Thyroid gland (tissue), 4 donors: ENCODE data around the gene RNF32. TPM values are rescaled to one million over a fixed set of nuclear protein-coding genes. Genes with fewer than 3 reads are reported as not detected.

Experiments
- DNase-seq, 2 donors: peaks; one replicate each; pipeline ENCODE4 v3.0.0-alpha.2; 2019
- H3K27ac ChIP-seq, 3 donors: fragments of 200-600 bp; sonication (generic); 1 replicate in 2 of 3; 2 replicates in 1 of 3; pipeline ENCODE4 v1.5.1; 2016 to 2019; ENCODE audit warnings: mild to moderate bottlenecking in 1 of 3, moderate library complexity in 1 of 3
- H3K27me3 ChIP-seq: fragments of 200-600 bp; sonication (generic); one replicate; pipeline ENCODE4 v1.5.1; 2019
- H3K36me3 ChIP-seq, 2 donors: fragments of 200-600 bp; sonication (generic); one replicate each; pipeline ENCODE4 v1.5.1; 2016 to 2019
- H3K4me1 ChIP-seq, 2 donors: fragments of 200-600 bp; sonication (generic); one replicate each; pipeline ENCODE4 v1.5.1; 2017 to 2019
- H3K4me3 ChIP-seq, 3 donors: fragments of 200-600 bp; sonication (generic); replicated peaks in 1 of 3; 1 replicate in 2 of 3; 2 replicates in 1 of 3; pipeline ENCODE4 v1.5.1; 2016; ENCODE audit warnings: mild to moderate bottlenecking in 1 of 3
- H3K9me3 ChIP-seq: fragments of 200-600 bp; sonication (generic); one replicate; pipeline ENCODE4 v1.5.1; 2017
- CTCF ChIP-seq, 6 experiments: fragments of 200-600 bp in 3 of 6; fragments of 450-650 bp in 3 of 6; sonication (generic) in 3 of 6; IDR thresholded peaks; one replicate each; pipeline ENCODE4 v1.5.1; 2016 to 2019; ENCODE audit warnings: antibody characterized with exemption in 6 of 6, mild to moderate bottlenecking in 2 of 6, inconsistent platforms in 1 of 6, moderate library complexity in 1 of 6
- POLR2A ChIP-seq, 2 donors: fragments of 450-650 bp; IDR thresholded peaks; one replicate each; pipeline ENCODE4 v1.6.1; 2017; ENCODE audit warnings: antibody characterized with exemption in 2 of 2, mild to moderate bottlenecking in 2 of 2, moderate library complexity in 1 of 2
- WGBS, 2 donors: methylation state at CpG; one replicate each; pipeline ENCODE4 v1.1.5; 2017; 5-methylcytosine and 5-hydroxymethylcytosine counted together
- intact Hi-C: fragments of 100-400 bp; cut with DNase I; formaldehyde crosslinking; loops from one replicate; pipeline ENCODE4 v1.15.1; 2023
- total RNA-seq, 4 donors: library from RNA; depleted of rRNA; stranded (reverse); fragments of >200 nt; gene quantifications; one replicate each; pipeline ENCODE4 v1.2.3, GENCODE V29; 2016

The RNF32 gene
- total RNA-seq, 4 donors from 2014 or later = 1.1 to 3.1 (median 1.4) TPM

- intact Hi-C loops = no loop called here
- peaks cover 11 to 16% of the 10 kb centered on the region in 2 donors for H3K4me1 ChIP-seq
- H3K36me3 ChIP-seq = no peaks in the 10 kb centered on the region
- 80 to 85% methylated on average over 19 of the region's 19 CpGs for WGBS, 2 donors
- H3K27me3 ChIP-seq = no peaks in the 10 kb centered on the region
- no peak overlapping the region for H3K4me3 ChIP-seq
- DNase-seq = no peak
- no peaks in the 10 kb centered on the region for H3K9me3 ChIP-seq
- no peak for TF ChIP-seq POLR2A (IDR thresholded peaks at IDR 0.05)
- no peak for TF ChIP-seq CTCF (IDR thresholded peaks at IDR 0.05)
- H3K27ac ChIP-seq = no peak overlapping the region
Observed at GRCh38 chr7:156614434-156615264, 25.9 kb upstream of the RNF32 start.

GRCh38 chr7:156616269-156617202 is 24.0 kb upstream of the RNF32 start:
- no peaks in the 10 kb centered on the region for H3K27me3 ChIP-seq
- intact Hi-C loops = no loop called here
- H3K27ac ChIP-seq = no peak overlapping the region

GRCh38 chr7:156617215-156617614 is 23.4 kb upstream of the RNF32 start:
- intact Hi-C loops = no loop called here
- no peaks in the 10 kb centered on the region for H3K9me3 ChIP-seq
- no peak overlapping the region for H3K27ac ChIP-seq
- WGBS, 2 donors = 83 to 93% methylated on average over 11 of the region's 11 CpGs
- H3K27me3 ChIP-seq = no peaks in the 10 kb centered on the region
- DNase-seq = no peak
- no peak overlapping the region for H3K4me3 ChIP-seq
- H3K4me1 ChIP-seq = no peaks in the 10 kb centered on the region
- TF ChIP-seq POLR2A (IDR thresholded peaks at IDR 0.05) (no peak), CTCF (IDR thresholded peaks at IDR 0.05) (no peak)
- H3K36me3 ChIP-seq = no peaks in the 10 kb centered on the region

More at GRCh38 chr7:156616269-156617202, 24.0 kb upstream of the RNF32 start:
- Histone ChIP-seq H3K4me1 (peaks cover 0 to 4% of the 10 kb centered on the region in 2 donors), H3K4me3 (no peak overlapping the region), H3K36me3 (no peaks in the 10 kb centered on the region), H3K9me3 (no peaks in the 10 kb centered on the region)
- DNase-seq = peak in 1 of 2 donors; percentile 26
- 30 to 37% methylated on average over 37 to 57 of the region's 92 CpGs for WGBS, 2 donors
- TF ChIP-seq POLR2A (IDR thresholded peaks at IDR 0.05) (no peak), CTCF (IDR thresholded peaks at IDR 0.05) (no peak)

GRCh38 chr7:156618078-156618779 is 22.3 kb upstream of the RNF32 start:
- no peak overlapping the region for H3K4me3 ChIP-seq
- H3K27me3 ChIP-seq = no peaks in the 10 kb centered on the region
- no peak overlapping the region for H3K27ac ChIP-seq
- TF ChIP-seq CTCF (IDR thresholded peaks at IDR 0.05) = no peak
- no peak for TF ChIP-seq POLR2A (IDR thresholded peaks at IDR 0.05)
- no peaks in the 10 kb centered on the region for H3K4me1 ChIP-seq
- no peaks in the 10 kb centered on the region for H3K9me3 ChIP-seq
- 75 to 83% methylated on average over 13 to 18 of the region's 18 CpGs for WGBS, 2 donors
- no peaks in the 10 kb centered on the region for H3K36me3 ChIP-seq
- DNase-seq = no peak
- intact Hi-C loops = no loop called here
